ENCODE measurements around the gene GABBR2. TPM values are rescaled to one million over a fixed set of nuclear protein-coding genes. Genes with fewer than 3 reads are reported as not detected.
"Not testable (repeated sequence)": the region's sequence is repeated elsewhere in the genome, so short reads cannot be mapped to it uniquely, and the experiment has no call there.

GABBR2 gene
- total and polyA plus RNA-seq, 2 donors: 0.14 TPM

DNA sequence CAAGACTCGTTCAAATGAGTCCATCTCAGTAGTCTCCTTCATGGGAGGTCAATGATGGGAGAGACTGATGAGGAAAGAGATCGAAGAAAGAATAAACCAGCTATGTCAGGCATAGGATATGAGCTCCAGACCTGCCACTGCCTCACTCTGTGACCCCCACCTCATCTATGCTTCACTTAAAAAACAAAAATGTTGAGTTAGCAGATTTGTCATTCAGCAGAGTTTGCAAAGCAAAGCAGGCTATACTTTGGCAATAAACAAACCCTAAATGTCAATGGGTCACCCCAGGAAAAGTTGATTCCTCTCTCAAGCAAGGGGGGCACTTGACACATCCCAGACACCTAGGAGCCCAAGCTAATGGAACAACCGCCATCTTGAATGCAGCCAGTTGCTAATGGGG lies 117.0 kb downstream of the GABBR2 start:
- H3K9me3 ChIP-seq (ENCODE audit: control insufficient read depth in 2 of 2, insufficient read depth in 1 of 2, low read length in 1 of 2): no peaks in the 10 kb centered on the region
- H3K27ac ChIP-seq (ENCODE audit: low read depth in 1 of 2, low read length in 1 of 2): no peak overlapping the region
- H3K36me3 ChIP-seq (ENCODE audit: control insufficient read depth in 2 of 2, insufficient read depth in 2 of 2, low read length in 1 of 2): no peaks in the 10 kb centered on the region
- 97% methylated on average over 3 of the region's 3 CpGs for WGBS
- no peak overlapping the region for H3K4me3 ChIP-seq (ENCODE audit: low read length in 2 of 2)
- H3K4me1 ChIP-seq (ENCODE audit: control insufficient read depth in 2 of 2, insufficient read depth in 2 of 2, low read length in 2 of 2): no peaks in the 10 kb centered on the region
- no peaks in the 10 kb centered on the region for H3K27me3 ChIP-seq (ENCODE audit: control insufficient read depth in 2 of 2, insufficient read depth in 1 of 2, low read length in 1 of 2)
- DNase-seq (ENCODE audit: low read depth in 6 of 9, low spot score in 9 of 9): no peak

- H3K9me3 ChIP-seq (ENCODE audit: control insufficient read depth in 2 of 2, insufficient read depth in 1 of 2, low read length in 1 of 2): no peaks in the 10 kb centered on the region
- H3K27me3 ChIP-seq (ENCODE audit: control insufficient read depth in 2 of 2, insufficient read depth in 1 of 2, low read length in 1 of 2): no peaks in the 10 kb centered on the region
- no peaks in the 10 kb centered on the region for H3K4me1 ChIP-seq (ENCODE audit: control insufficient read depth in 2 of 2, insufficient read depth in 2 of 2, low read length in 2 of 2)
- no peak for DNase-seq (ENCODE audit: low read depth in 6 of 9, low spot score in 9 of 9)
- H3K4me3 ChIP-seq (ENCODE audit: low read length in 2 of 2): no peak overlapping the region
- no peaks in the 10 kb centered on the region for H3K36me3 ChIP-seq (ENCODE audit: control insufficient read depth in 2 of 2, insufficient read depth in 2 of 2, low read length in 1 of 2)
- no peak overlapping the region for H3K27ac ChIP-seq (ENCODE audit: low read depth in 1 of 2, low read length in 1 of 2)
- 92% methylated on average over 3 of the region's 3 CpGs for WGBS
Observed at GRCh38 chr9:98590101-98590500, 118.6 kb downstream of the GABBR2 start.

DNA sequence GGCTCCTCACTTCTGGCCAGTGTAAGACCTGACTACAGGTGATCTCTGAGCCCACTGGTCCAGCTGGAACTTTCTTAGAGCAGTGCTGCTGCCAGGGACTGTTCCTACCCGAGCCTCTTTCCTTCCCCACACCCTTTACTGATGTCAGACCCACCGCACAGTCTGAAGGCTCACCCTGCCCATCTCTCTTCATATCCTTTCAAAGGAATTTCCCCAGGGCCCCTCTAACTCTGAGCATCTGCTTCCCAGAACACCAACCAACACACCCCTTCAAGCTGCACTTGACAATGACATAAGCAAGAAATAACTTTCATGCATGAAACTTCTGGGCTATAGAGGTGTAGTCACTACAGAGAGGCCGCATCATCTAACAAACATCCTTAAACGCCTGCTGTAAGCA lies 119.6 kb downstream of the GABBR2 start:
- H3K36me3 ChIP-seq (ENCODE audit: control insufficient read depth in 2 of 2, insufficient read depth in 2 of 2, low read length in 1 of 2): no peaks in the 10 kb centered on the region
- 86% methylated on average over 4 of the region's 4 CpGs for WGBS
- H3K9me3 ChIP-seq (ENCODE audit: control insufficient read depth in 2 of 2, insufficient read depth in 1 of 2, low read length in 1 of 2): no peaks in the 10 kb centered on the region
- no peak for DNase-seq (ENCODE audit: low read depth in 6 of 9, low spot score in 9 of 9)
- H3K27me3 ChIP-seq (ENCODE audit: control insufficient read depth in 2 of 2, insufficient read depth in 1 of 2, low read length in 1 of 2): no peaks in the 10 kb centered on the region
- no peaks in the 10 kb centered on the region for H3K4me1 ChIP-seq (ENCODE audit: control insufficient read depth in 2 of 2, insufficient read depth in 2 of 2, low read length in 2 of 2)
- H3K27ac ChIP-seq (ENCODE audit: low read depth in 1 of 2, low read length in 1 of 2): no peak overlapping the region
- no peak overlapping the region for H3K4me3 ChIP-seq (ENCODE audit: low read length in 2 of 2)

- H3K4me3 ChIP-seq (ENCODE audit: low read length in 2 of 2); H3K27ac ChIP-seq (ENCODE audit: low read depth in 1 of 2, low read length in 1 of 2); H3K9me3 ChIP-seq (ENCODE audit: control insufficient read depth in 2 of 2, insufficient read depth in 1 of 2, low read length in 1 of 2); H3K36me3 ChIP-seq (ENCODE audit: control insufficient read depth in 2 of 2, insufficient read depth in 2 of 2, low read length in 1 of 2); H3K4me1 ChIP-seq (ENCODE audit: control insufficient read depth in 2 of 2, insufficient read depth in 2 of 2, low read length in 2 of 2); DNase-seq (ENCODE audit: low read depth in 6 of 9, low spot score in 9 of 9); H3K27me3 ChIP-seq (ENCODE audit: control insufficient read depth in 2 of 2, insufficient read depth in 1 of 2, low read length in 1 of 2): not testable (repeated sequence)
- 96% methylated on average over 9 of the region's 10 CpGs for WGBS
Observed at GRCh38 chr9:98584853-98585438, 123.8 kb downstream of the GABBR2 start.

GRCh38 chr9:98584059-98584458 lies 124.7 kb downstream of the GABBR2 start:
- H3K27ac ChIP-seq (ENCODE audit: low read depth in 1 of 2, low read length in 1 of 2): no peak overlapping the region
- no peak overlapping the region for H3K4me3 ChIP-seq (ENCODE audit: low read length in 2 of 2)
- DNase-seq (ENCODE audit: low read depth in 6 of 9, low spot score in 9 of 9): no peak
- H3K36me3 ChIP-seq (ENCODE audit: control insufficient read depth in 2 of 2, insufficient read depth in 2 of 2, low read length in 1 of 2): no peaks in the 10 kb centered on the region
- H3K27me3 ChIP-seq (ENCODE audit: control insufficient read depth in 2 of 2, insufficient read depth in 1 of 2, low read length in 1 of 2): peaks cover 0 to 2% of the 10 kb centered on the region in 2 donors
- no peaks in the 10 kb centered on the region for H3K9me3 ChIP-seq (ENCODE audit: control insufficient read depth in 2 of 2, insufficient read depth in 1 of 2, low read length in 1 of 2)
- H3K4me1 ChIP-seq (ENCODE audit: control insufficient read depth in 2 of 2, insufficient read depth in 2 of 2, low read length in 2 of 2): no peaks in the 10 kb centered on the region
- 4% methylated on average over 1 of the region's 1 CpG for WGBS

GRCh38 chr9:98583417-98583816 lies 125.3 kb downstream of the GABBR2 start:
- H3K4me1 ChIP-seq (ENCODE audit: control insufficient read depth in 2 of 2, insufficient read depth in 2 of 2, low read length in 2 of 2): no peaks in the 10 kb centered on the region
- 93% methylated on average over 3 of the region's 3 CpGs for WGBS
- peaks cover 0 to 2% of the 10 kb centered on the region in 2 donors for H3K27me3 ChIP-seq (ENCODE audit: control insufficient read depth in 2 of 2, insufficient read depth in 1 of 2, low read length in 1 of 2)
- no peak overlapping the region for H3K27ac ChIP-seq (ENCODE audit: low read depth in 1 of 2, low read length in 1 of 2)
- DNase-seq (ENCODE audit: low read depth in 6 of 9, low spot score in 9 of 9): no peak
- H3K36me3 ChIP-seq (ENCODE audit: control insufficient read depth in 2 of 2, insufficient read depth in 2 of 2, low read length in 1 of 2): no peaks in the 10 kb centered on the region
- H3K9me3 ChIP-seq (ENCODE audit: control insufficient read depth in 2 of 2, insufficient read depth in 1 of 2, low read length in 1 of 2): no peaks in the 10 kb centered on the region
- no peak overlapping the region for H3K4me3 ChIP-seq (ENCODE audit: low read length in 2 of 2)

DNA sequence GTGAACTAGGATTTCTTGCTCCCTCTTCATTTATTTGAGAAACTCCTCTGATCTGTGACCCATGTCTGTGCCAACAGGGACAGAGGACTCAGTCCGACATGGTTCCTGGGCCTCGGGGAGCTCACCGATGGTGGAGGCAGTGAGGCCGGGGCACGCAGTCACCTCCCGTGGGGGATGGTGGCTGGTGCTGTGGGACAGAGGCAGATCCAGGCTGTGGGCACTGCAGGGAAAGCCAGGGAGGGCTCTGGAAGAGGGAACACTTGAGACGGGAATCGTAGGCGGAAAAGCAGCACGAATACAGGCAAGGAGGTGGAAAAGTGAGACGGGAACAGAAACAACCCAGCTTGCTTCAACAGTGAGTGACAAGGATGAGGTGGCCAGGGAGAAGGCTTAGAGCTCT lies 127.8 kb downstream of the GABBR2 start:
- H3K9me3 ChIP-seq (ENCODE audit: control insufficient read depth in 2 of 2, insufficient read depth in 1 of 2, low read length in 1 of 2): no peaks in the 10 kb centered on the region
- DNase-seq (ENCODE audit: low read depth in 6 of 9, low spot score in 9 of 9): no peak
- H3K36me3 ChIP-seq (ENCODE audit: control insufficient read depth in 2 of 2, insufficient read depth in 2 of 2, low read length in 1 of 2): no peaks in the 10 kb centered on the region
- 83% methylated on average over 11 of the region's 11 CpGs for WGBS
- H3K27me3 ChIP-seq (ENCODE audit: control insufficient read depth in 2 of 2, insufficient read depth in 1 of 2, low read length in 1 of 2): peaks cover 0 to 2% of the 10 kb centered on the region in 2 donors
- H3K4me1 ChIP-seq (ENCODE audit: control insufficient read depth in 2 of 2, insufficient read depth in 2 of 2, low read length in 2 of 2): peaks cover 0 to under 1% of the 10 kb centered on the region in 2 donors
- no peak overlapping the region for H3K4me3 ChIP-seq (ENCODE audit: low read length in 2 of 2)
- no peak overlapping the region for H3K27ac ChIP-seq (ENCODE audit: low read depth in 1 of 2, low read length in 1 of 2)

DNA sequence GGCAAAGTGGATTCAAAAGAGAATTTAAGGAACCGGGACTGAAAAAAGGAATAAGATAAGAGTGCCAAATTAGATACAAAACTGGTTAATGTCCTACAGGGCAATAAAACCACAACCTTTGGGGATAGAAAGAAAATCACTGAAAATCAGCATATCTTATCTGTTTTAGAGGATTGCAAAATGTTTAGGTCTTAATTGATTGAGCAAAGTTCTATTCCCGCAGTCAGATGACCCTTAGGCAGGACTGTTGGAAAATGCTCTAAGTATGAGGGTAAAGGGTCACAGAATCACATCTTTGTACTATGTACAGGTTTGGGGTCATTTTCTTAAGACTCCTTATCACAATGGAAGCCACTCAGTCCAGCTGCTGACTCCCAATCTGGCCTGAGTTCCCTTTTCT lies 129.0 kb downstream of the GABBR2 start:
- Histone ChIP-seq H3K27me3 (ENCODE audit: control insufficient read depth in 2 of 2, insufficient read depth in 1 of 2, low read length in 1 of 2) (peaks cover 0 to 7% of the 10 kb centered on the region in 2 donors), H3K4me3 (ENCODE audit: low read length in 2 of 2) (no peak overlapping the region), H3K9me3 (ENCODE audit: control insufficient read depth in 2 of 2, insufficient read depth in 1 of 2, low read length in 1 of 2) (no peaks in the 10 kb centered on the region), H3K36me3 (ENCODE audit: control insufficient read depth in 2 of 2, insufficient read depth in 2 of 2, low read length in 1 of 2) (no peaks in the 10 kb centered on the region), H3K27ac (ENCODE audit: low read depth in 1 of 2, low read length in 1 of 2) (no peak overlapping the region), H3K4me1 (ENCODE audit: control insufficient read depth in 2 of 2, insufficient read depth in 2 of 2, low read length in 2 of 2) (peaks cover 0 to 4% of the 10 kb centered on the region in 2 donors)
- 94% methylated on average over 2 of the region's 2 CpGs for WGBS
- DNase-seq (ENCODE audit: low read depth in 6 of 9, low spot score in 9 of 9): no peak

DNA sequence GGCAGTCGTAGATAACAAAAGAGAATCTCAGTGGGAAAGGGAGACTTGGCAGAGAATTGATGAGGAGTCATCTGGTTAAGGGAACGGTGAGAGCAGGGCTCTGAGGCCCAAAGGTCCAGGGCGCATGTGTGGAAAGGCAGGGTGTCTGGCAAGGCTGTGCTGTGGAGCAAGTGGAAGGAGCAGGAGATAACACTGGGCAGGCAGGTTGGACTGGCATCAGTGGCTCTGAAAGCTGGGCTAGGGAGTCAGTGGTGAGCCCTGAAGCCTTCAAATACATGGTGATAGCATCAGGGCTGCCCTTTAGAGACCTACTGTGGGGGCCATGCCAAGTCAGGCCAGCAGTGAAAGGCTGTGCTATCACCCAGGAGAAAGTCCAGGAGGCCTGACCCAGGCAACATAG lies 131.3 kb downstream of the GABBR2 start:
- Histone ChIP-seq H3K27ac (ENCODE audit: low read depth in 1 of 2, low read length in 1 of 2) (no peak overlapping the region), H3K4me3 (ENCODE audit: low read length in 2 of 2) (no peak overlapping the region), H3K9me3 (ENCODE audit: control insufficient read depth in 2 of 2, insufficient read depth in 1 of 2, low read length in 1 of 2) (no peaks in the 10 kb centered on the region), H3K27me3 (ENCODE audit: control insufficient read depth in 2 of 2, insufficient read depth in 1 of 2, low read length in 1 of 2) (peaks cover 0 to 7% of the 10 kb centered on the region in 2 donors), H3K36me3 (ENCODE audit: control insufficient read depth in 2 of 2, insufficient read depth in 2 of 2, low read length in 1 of 2) (no peaks in the 10 kb centered on the region), H3K4me1 (ENCODE audit: control insufficient read depth in 2 of 2, insufficient read depth in 2 of 2, low read length in 2 of 2) (peaks cover 0 to 4% of the 10 kb centered on the region in 2 donors)
- 65% methylated on average over 3 of the region's 3 CpGs for WGBS
- DNase-seq (ENCODE audit: low read depth in 6 of 9, low spot score in 9 of 9): no peak
